ENCODE results near the gene CTTN.

CTTN gene

DNA sequence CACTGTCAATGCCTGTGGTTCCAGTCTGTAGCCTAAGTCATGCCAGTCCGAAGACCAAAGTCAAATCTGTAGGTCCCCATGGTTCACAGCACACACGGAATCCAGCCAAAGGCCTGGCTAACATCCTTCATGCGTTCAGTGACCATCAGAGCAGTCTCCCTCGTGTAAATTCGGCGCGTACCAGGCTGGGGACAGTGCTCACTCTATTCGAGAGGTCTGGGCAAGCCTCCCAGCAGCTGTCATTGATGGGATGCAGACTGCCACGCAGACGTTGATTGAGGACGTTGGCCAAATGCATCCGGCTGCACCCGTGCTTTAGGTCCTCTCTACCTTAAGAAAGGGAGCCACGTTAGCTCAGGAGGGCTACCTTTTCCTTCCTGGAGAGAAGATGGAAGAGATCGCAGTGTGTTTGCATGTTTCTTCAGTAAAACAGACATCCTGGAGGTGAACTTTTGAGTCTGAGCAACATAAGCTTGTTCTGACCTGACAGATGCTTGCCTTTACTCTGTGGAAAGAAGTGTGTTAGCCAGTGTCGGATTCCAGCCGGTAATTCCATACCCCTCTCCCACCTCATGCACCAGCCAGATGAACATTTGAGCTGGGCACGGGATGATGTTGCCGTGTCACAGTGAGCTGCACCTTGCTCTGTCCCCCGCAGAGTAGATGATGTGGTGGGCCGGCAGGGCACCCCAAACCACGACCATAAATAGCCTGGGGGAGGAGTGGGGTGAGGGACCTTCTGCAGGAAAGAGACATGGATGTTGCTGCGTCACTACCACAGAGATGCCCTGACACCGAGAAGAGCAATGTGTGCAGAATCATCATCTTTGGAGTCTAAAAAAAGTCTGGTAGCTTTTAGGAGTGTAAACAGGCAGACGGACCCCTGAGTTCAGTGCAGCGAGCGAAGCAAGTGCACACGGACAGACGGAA is 12.2 kb downstream of the CTTN start:
- DNase-seq = no peak

DNA sequence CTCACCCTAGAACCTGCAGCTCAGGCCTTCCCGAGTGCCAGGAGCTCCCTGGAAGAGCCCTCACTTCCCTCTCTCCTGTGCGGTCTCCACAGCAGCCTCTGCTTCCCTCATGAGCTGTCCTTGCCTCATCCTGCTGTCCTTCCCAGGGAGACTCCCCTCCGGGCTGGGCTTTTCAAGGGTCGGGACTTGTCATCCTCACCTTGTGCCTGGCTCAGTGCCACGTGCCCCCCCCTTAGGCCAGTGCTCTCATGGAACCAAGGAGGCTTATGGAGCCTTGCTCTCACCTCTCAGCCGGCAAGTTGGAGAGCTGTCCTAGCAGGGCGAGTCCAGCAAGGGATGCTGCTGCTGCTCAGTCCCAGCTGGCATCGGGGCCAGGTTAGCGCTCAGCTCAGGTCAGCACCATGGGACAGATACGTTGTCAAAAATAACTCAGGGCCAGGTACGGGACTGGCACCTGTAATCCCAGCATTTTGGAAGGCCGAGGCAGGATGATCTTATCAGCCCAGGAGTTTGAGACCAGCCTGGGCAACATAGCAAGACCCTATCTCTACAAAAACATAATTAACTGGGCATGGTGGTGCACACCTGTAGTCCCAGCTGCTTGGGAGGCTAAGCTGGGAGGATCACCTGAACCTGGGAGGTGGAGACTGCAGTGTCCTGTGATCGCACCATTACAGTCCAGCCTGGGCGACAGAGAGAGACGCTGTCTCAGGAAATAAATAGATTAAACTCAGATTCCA is 13.6 kb downstream of the CTTN start:
- no peak for DNase-seq

DNA sequence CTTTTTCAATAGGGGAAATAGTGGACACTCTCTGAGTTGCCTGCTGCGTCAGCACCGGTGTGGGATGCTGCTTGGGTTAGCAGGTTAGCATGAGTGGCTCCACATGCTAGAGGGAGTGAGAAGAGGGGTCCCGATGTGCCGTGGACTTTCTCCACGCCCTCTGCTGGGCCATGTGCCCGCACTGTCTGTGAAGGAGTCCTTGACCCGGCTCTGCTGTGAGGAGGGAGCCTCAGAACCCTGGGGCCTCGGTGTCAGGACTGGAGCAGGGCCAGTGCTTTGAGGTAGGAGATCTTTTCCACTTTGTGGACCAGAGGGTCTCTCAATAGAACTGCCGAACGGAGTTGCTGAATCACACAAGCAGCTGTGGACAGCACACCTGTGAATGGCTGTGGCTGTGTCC is 14.8 kb downstream of the CTTN start:
- DNase-seq = no peak

DNA sequence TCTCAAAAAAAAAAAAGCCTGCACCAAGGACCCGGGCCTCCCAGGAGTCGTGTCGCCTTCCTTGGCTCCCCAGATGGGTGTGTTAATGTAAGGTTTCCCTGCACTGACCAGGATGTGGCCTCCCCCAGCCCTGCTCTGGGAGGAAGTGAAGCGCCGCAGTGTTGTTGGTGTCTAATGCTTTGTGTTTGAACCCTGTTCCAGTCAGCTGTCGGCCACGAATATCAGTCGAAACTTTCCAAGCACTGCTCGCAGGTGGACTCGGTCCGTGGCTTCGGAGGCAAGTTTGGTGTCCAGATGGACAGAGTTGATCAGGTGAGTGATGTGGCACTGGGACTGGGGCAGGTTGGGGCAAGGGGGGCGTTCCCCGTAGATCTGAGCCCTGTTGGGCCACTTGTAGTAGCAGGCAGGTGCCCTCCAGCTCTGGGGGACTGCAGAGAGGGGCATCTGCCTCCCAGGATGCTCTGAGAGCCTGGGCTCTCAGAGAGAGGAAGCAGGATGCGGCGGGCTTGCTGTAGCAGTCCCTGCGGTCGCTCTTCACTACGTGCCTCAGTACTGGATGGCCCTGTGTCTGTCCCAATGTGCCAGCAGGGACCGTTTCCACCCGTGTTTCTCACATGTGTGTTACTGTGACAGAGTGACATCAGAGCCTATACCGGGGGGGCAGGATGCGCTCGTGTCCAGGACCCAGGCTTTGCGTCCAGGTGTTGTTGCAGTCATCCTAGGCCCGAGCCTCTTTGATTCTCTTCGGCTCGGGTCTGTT is 16.2 kb downstream of the CTTN start:
- no peak for DNase-seq

DNA sequence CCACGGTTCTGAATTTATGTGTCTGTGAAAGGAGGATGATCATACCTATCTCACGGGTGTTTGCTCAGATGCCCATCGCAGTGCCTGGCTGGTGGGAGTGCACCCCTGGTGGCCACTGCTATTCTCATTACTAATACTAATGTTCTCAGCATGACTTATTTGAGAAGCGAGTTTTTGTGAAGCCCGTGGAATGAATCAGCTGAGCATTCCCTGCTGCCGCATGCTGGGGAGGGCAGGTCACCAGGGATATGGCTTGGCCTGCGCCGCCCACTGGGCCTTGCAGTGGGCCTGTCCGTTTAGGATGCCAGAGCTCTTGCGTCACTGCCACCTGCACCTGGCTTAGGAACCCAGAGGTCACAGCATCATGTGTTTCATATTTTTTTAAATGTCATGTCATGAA is 16.9 kb downstream of the CTTN start:
- DNase-seq = no peak

DNA sequence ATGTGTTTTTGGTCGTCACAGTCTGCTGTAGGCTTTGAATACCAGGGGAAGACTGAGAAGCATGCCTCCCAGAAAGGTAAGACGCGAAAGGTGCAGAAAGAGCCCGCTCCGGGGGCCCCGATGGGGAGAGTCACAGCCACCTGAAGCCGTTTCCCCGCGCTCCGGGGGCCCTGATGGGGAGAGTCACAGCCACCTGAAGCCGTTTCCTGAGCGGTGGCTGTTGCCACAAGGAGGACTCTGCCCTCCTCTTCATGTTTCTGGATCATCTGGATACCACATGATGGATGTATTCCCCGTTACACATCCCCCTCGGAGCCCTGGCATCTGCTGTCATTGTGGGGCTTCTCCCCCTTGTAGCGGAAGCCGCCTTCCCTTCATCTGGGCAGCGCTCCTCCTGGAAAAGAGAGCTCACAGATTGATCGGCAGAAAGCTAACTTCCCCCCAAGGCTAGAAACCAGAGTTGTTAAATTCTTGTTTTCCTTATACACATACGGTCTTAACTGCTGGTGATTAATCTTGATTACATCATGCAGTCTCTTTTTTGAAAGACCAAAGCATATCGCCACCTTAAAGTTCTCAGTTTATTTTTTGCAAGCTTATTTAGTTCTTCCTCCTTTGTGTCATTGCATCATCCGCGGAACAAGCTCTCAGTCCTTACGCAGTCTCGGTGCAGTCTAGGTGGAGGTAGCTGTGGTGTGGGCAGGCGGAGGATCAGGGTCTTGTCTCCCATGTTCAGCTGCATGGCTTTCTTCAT is 17.5 kb downstream of the CTTN start:
- no peak for DNase-seq

DNA sequence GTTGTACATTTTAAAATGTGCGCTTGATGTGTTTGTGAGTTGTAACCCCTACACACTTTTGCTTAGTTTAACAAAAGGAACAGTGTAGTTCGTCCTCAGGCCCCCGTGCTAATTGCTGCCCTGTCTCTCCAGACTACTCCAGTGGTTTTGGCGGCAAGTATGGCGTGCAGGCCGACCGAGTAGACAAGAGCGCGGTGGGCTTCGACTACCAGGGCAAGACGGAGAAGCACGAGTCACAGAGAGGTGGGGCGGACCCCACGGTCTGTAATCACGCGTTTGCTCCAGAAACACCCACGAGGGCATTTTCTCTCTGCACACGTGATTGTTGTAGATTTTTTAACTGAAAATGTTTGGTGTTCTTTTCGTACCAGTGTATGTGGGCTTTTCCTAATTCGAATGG is 18.6 kb downstream of the CTTN start:
- no peak for DNase-seq

DNA sequence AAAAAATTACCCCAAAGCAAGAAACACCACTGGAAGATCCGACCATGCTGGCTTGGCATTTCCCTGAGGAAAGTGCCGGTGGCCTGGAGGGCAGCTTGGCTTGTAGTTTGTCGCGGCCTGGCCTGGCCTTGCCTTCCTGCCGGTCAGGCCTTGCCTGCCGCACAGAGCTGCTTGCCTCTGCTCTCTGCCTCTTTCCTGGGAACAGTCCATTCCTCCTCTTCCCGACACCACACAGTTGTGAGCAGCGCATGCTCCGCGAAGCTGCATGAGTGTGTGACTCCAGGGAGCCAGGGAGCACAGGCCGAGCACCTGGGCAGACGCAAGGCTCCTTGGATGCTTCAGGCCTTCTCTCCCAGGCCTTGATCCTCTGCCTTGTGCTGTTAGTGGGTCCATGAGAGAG is 19.8 kb downstream of the CTTN start:
- no peak for DNase-seq

DNA sequence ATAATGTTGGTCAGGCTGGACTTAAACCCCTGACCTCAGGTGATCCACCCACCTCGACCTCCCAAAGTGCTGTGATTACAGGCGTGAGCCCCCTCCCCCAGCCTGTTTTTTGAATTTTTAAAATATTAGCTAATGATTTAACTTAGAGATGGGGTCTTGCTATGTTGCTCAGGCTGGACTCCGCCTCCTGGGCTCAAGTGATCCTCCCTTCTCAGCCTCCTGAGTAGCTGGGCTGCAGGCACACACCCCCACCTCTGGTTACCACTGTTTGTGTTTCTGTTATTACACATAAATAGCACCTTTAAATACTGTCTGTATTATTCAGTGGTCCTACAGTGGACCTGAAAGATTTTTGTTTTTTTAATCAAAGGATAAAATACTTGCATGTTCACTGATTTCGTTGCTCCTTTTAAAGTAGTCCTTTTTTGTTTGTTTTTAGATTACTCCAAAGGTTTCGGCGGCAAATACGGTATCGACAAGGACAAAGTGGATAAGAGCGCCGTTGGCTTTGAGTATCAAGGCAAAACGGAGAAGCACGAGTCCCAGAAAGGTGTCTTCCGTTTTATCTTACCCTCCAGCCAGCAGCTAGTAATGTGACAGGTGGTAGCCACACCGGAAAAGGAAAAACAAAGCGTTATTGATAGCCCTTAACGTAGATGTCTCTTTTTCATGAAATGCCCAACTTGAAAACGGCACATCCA is 21.1 kb downstream of the CTTN start:
- no peak for DNase-seq

DNA sequence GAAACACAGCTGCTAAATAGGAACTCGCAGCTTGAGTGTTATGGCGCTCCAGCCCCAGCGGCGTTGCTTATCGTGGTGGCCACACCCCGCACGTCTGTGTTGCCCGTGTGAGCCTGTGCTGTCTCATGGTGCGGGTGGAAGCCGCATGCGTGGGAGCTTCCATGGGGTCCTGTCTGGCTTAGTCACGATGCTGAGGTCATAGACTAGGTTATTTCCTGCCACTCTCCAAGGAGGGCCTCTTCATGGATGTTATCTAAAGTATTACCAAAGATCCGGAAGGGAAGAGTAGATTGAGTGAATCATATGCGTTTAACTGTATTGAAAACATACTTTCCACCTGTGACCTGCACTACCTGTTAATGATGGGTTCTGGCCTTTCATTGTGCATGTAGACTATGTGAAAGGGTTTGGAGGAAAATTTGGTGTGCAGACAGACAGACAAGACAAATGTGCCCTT is 21.7 kb downstream of the CTTN start:
- no peak for DNase-seq

DNA sequence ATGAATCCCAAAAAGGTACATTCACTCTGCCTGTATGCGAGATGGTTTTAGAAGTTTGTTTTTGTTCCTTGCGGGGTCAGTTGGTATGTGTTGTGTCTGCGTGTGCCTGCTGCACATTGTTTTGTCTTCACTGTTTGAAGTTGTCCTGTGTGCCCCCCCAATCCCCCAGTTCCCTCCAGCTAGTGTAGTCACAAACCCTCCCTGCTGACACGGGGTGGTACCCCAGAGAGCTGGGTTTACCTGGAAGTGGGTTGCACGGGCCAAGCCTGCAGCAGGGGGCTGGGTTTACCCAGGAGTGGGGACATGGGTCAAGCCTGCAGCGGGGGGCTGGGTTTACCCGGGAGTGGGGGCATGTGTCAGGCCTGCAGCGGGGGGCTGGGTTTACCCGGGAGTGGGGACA is 22.2 kb downstream of the CTTN start:
- DNase-seq = no peak

DNA sequence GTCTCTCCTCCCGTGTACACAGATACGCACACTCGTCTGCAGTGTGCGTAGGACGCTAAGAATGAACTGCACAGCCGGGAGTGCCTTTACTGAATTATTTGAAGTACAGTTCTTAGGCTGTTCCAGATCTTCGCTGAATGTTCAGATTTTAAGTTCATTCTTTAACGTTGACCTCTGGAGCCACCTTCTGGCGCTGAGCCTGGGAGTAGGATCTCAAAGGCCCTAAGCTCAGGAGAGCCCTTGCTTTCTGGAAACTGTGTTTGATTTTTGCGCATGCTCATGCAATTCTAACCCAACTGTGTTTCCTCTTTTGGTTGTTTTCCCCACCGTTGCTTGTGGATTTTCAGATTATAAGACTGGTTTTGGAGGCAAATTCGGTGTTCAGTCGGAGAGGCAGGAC is 22.8 kb downstream of the CTTN start:
- DNase-seq = no peak

DNA sequence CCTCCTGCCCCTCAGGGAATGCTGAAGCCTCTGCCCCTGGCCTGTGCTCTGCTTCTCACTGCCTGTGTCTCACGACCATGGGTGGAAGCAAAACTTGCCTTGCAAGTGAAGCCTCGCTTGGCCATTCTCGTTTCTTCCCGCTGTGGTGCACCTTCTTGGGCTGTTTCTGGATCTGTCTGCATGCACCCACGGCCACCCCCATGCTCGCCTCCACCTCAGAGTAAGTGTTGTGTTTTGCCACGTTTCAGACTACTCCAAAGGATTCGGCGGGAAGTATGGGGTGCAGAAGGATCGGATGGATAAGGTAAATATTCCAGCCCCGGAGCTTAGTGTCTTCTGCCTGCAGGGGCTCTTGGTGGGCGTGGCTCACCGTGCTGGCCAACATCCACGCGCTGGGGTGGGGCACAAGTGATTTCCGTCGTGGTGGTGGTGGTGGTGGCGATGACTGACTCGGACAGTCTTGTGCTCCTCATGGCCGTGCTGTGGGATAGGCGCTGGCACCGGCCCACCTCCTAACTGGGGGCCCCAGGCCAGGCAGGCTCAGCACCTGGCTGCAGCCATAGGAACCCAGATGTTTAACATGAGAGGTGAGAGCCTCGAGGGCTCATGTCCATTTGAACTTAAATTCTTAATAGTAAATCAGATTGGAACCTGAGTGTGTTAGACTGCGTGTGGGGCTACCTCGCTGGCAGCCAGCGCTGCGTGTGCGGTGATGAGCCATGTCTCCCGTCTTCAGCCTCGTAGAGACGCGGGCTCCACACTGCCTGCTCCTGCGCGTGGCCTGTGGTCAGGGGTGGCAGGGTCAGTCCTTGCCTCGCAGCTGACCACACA is 24.6 kb downstream of the CTTN start:
- DNase-seq = no peak

DNA sequence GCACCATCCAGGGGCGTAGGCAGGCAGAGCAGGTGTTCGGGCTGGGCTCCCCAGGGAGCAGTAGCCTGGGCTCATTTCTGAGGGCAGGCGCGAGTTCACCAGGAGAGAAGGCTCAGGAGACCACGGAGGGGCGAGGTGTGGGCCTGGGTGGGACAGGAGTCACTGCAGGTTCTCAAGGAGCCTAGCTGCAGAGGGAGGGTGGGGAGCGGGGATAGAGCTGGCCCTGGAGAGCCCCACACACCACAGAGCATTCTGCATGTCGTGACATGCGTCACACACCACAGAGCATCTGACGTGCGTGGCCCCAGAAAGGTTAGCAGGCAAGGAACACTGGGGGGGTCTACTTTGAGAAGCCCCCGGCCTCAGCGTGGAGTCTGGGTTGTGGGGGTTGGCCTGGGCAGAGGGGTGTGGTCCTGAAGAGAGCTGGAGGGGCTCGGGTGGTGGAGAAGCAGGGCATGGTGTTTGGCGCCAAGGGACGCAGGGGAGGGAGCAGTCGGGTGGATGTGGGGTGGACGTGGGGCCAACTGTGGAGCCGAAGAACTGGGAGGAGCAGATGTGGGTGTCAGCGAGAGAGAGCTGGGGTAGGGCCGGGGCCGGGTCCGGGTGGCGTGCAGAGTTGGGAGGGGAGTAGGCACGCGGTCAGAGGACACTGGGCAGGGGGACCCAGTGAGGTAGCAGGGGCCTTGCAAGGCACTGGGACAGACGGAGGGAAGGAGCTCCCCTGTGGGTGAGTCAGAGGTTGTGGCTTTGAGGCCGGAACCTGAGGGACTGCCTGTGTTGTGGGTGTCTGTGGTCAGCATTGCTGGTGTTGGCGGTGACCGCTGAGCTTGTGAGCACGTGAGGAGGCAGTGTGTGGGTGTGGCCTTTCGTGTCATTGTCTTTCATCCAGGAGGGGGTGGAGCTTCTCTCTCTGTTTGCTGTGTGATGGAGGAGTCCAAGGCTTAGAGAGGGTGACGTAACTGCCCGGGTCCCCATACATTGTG is 25.5 kb downstream of the CTTN start:
- no peak for DNase-seq

DNA sequence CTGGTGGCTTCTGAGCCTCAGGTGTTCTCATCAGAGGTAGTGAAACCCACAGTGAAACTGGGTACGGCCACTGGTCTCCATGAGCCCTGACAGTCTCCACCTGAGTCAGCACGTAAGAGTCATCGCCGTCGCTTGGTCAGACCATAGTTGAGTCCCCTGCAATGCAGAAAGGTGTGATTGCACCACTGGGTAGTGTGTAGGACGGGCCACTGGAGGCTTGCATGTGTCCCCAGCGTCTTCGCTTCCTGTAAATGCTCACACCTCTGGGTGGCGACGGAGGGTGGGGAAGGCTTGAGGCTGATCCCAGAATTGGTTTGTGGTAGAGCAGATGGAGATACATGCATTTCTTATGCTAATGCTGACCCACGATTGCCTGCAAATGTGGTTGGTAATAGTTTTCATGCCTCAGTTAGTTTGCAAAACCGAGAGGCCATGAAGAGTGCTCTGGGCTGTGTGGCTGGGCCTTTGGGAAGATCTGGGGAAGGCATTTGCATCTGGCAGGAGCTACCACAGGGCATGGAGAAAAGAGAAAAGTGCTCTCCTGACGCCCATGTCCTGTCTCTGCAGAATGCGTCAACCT is 26.5 kb downstream of the CTTN start:
- DNase-seq = no peak

DNA sequence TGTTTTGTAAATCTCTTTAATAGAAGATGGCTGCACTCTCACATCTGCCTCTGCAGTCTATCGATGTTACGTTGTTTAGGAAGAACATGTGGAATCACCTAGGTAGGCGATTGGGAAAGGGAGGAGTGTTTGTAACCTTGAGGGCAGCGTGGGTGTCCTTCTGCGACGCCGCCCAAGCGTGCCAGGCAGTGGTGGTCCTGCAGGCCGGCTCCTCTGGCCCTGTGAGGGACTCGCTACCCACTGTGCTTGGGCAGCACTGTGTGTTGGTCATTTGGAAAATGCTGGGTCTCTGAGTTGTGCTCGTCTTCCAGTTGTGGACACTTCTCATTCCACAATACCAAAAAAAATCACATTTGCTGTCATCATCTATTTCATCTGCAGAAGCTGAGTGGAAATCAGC is 29.1 kb downstream of the CTTN start:
- no peak for DNase-seq

DNA sequence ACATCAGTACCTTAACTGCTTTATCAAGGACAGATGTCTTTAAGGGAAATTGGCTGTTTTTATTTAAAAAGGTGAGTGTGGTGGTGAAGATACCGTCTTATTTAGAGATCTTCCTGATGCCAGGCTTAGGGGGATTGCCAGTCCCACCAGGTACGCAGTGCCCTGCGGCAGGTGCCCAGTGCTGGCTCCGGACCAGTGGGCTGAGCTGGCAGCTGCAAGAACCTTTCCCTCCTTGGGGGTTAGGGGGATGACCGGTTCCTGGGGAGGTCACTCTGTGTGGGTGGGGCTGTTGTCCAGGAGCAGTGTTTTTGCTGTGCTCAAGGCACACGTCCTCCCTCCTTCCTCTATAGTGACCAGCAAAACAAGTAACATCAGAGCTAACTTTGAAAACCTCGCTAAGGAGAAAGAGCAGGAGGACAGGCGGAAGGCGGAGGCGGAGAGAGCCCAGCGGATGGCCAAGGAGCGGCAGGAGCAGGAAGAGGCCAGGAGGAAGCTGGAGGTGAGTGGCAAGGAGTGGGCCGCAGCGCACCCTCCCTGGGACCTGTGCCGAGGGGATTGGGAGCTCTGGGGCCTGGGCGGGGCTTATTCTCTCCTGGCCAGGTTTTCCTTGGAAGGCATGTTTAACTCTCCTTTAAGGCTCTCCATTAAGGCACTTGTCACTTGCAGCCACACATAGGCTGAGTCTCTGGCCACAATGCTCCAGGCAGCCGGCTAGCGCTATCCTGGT is 30.5 kb downstream of the CTTN start:
- no peak for DNase-seq

DNA sequence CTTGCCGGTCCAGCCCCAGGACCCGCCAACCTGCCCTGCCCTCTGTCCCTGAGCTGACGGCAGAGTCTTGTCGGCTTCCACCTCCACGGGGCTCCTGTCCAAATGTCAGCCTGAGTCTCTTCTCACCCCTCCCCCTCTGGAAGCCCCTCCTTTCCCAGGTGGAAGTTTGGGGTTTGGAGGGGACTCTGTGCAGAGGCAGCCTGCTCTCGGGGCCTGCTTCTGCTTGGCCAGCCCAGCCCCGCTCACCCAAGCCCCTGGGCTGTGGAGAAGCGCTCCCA is 31.0 kb downstream of the CTTN start:
- DNase-seq = no peak
